Lower leg skin (tissue), 3 donors: ENCODE measurements around the gene ITGB8.

Experiments
- POLR2A ChIP-seq, 2 donors: fragments of 450-650 bp; IDR thresholded peaks; one replicate each; pipeline ENCODE4 v1.6.1; 2016 to 2017; ENCODE audit warnings: antibody characterized with exemption in 2 of 2, mild to moderate bottlenecking in 1 of 2, moderate library complexity in 1 of 2
- TF ChIP-seq, protein P1 (sequence below), 3 donors: fragments of 450-650 bp; IDR thresholded peaks; one replicate each; pipeline ENCODE4 v1.5.1; 2016; ENCODE audit warnings: antibody characterized with exemption in 3 of 3, mild to moderate bottlenecking in 3 of 3, moderate library complexity in 2 of 3

DNA sequence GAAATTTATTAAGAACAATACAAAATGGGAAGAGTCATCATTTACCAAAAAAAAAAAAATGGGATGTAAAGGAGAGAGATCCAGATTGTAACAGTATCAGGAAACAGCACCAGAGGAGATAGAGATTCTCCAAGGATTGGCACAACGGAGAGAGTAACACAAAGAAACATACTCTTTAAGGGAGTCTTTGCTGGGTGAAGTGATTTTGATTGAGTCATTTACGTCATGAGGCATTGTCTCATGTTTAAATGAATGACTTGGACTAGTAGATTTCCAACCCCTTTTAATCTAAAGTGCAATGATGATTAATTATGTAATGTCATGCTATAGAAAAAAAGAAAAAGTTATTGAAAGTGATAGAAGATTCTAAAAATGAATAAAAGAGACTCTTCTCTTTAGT lies 68.8 kb downstream of the ITGB8 start:
- TF ChIP-seq, protein P1, sequence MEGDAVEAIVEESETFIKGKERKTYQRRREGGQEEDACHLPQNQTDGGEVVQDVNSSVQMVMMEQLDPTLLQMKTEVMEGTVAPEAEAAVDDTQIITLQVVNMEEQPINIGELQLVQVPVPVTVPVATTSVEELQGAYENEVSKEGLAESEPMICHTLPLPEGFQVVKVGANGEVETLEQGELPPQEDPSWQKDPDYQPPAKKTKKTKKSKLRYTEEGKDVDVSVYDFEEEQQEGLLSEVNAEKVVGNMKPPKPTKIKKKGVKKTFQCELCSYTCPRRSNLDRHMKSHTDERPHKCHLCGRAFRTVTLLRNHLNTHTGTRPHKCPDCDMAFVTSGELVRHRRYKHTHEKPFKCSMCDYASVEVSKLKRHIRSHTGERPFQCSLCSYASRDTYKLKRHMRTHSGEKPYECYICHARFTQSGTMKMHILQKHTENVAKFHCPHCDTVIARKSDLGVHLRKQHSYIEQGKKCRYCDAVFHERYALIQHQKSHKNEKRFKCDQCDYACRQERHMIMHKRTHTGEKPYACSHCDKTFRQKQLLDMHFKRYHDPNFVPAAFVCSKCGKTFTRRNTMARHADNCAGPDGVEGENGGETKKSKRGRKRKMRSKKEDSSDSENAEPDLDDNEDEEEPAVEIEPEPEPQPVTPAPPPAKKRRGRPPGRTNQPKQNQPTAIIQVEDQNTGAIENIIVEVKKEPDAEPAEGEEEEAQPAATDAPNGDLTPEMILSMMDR (IDR thresholded peaks at IDR 0.05): no peak
- no peak for TF ChIP-seq POLR2A (IDR thresholded peaks at IDR 0.05)
